Bronchial epithelial cell (primary cell): ENCODE results near the gene RTP4. TPM values are rescaled to one million over a fixed set of nuclear protein-coding genes. Genes with fewer than 3 reads are reported as not detected.

Experiments
- DNase-seq: peaks from one replicate; pipeline ENCODE4 v3.0.0-alpha.2; 2010; ENCODE audit warnings: low read depth
- FAIRE-seq: peaks from 2 replicates; lab custom pipeline; 2011; peaks lifted over from hg19 to GRCh38; lab: Jason Lieb, UNC
- H3K27me3 ChIP-seq: 2 replicates; pipeline ENCODE4 v1.5.1; 2011; ENCODE audit warnings: low read length; ENCODE audit not compliant: control insufficient read depth, insufficient read depth
- H3K36me3 ChIP-seq: 2 replicates; pipeline ENCODE4 v1.5.1; 2011; ENCODE audit warnings: low read length; ENCODE audit not compliant: control insufficient read depth, insufficient read depth
- H3K4me3 ChIP-seq: 2 replicates; pipeline ENCODE4 v1.5.1; 2011; ENCODE audit warnings: mild to moderate bottlenecking, low read depth, low read length, control low read depth
- total RNA-seq: library from RNA; depleted of rRNA; stranded (reverse); fragments of >200 nt; gene quantifications from 2 replicates; pipeline ENCODE4 v1.2.1, GENCODE V29; 2014
- TF ChIP-seq, protein P1 (sequence below): IDR thresholded peaks from 2 replicates; pipeline ENCODE4 v1.5.1; 2011; ENCODE audit warnings: mild to moderate bottlenecking, moderate library complexity, low read length, control low read depth, inconsistent platforms; ENCODE audit not compliant: insufficient read depth, severe bottlenecking

Gene RTP4
- total RNA-seq, 1 donor from 2014 or later, result under 0.01 TPM

DNA sequence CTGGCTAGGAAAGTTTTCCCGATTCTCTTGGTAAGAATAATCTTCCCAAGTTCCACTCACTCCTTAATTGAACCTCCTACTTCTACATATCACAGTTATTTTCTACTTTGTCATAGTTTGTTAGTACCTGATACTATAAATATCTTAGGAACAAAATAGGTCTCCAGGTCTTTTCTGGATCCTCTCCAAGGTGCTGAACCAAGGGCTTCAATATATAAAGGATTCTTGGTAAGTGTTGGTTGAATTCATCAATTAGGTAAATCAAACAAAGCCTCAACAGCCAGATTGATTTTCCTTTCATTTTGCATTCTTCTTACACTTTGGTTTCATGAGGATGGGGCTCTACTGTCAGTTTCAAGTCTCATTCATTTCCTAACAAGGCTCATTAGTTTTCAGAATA, 27.6 kb upstream of the RTP4 start:
- DNase-seq, result peak; percentile 3
- peaks cover 4% of the 10 kb centered on the region for H3K27me3 ChIP-seq
- TF ChIP-seq, protein P1, sequence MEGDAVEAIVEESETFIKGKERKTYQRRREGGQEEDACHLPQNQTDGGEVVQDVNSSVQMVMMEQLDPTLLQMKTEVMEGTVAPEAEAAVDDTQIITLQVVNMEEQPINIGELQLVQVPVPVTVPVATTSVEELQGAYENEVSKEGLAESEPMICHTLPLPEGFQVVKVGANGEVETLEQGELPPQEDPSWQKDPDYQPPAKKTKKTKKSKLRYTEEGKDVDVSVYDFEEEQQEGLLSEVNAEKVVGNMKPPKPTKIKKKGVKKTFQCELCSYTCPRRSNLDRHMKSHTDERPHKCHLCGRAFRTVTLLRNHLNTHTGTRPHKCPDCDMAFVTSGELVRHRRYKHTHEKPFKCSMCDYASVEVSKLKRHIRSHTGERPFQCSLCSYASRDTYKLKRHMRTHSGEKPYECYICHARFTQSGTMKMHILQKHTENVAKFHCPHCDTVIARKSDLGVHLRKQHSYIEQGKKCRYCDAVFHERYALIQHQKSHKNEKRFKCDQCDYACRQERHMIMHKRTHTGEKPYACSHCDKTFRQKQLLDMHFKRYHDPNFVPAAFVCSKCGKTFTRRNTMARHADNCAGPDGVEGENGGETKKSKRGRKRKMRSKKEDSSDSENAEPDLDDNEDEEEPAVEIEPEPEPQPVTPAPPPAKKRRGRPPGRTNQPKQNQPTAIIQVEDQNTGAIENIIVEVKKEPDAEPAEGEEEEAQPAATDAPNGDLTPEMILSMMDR, result no peak
- FAIRE-seq, result no peak
- H3K36me3 ChIP-seq, result no peaks in the 10 kb centered on the region
- no peak overlapping the region for H3K4me3 ChIP-seq

DNA sequence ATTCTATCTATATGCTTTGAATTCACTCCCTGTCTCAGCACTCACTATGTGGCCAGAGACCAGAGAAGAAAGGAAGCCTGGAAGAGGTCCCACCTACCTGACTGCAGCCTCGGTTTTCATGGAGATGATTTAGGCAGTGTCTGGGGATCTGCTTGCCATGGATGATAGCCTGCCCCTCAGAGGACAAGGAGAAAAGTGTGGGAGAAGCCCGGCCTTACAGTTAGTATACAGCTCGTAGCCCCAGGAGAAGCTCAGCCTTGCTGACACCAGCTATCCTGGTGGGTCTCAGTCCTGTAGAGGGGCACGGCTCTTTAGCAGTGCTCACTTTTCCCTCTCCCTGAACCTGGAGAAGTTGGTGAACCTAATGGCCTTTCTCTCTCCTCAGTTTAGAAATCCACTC, 25.9 kb upstream of the RTP4 start:
- Histone ChIP-seq H3K36me3 (no peaks in the 10 kb centered on the region), H3K4me3 (no peak overlapping the region), H3K27me3 (peaks cover 4% of the 10 kb centered on the region)
- DNase-seq, result no peak
- no peak for FAIRE-seq
- TF ChIP-seq, protein P1, result no peak

DNA sequence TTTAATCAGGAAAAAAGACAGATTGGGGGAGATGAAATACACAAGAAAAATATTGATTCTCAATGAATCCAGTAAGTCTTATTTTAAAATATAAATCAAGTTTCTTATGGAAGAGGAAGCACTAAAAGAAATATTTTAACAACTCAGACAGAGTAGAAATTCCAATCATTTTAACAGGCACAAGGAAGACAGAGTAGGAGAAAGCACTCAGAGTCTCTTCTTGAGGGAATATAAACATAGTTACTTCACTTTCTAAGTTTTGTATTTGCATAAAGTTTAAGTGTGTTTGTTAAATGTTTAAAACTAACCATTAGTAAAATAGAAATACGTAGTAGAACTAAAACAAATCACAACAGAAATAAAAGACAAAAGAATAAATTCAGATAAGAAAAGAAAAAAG, 24.5 kb upstream of the RTP4 start:
- no peak for DNase-seq
- TF ChIP-seq, protein P1, result no peak
- Histone ChIP-seq H3K36me3 (no peaks in the 10 kb centered on the region), H3K27me3 (peaks cover 4% of the 10 kb centered on the region), H3K4me3 (no peak overlapping the region)
- FAIRE-seq, result no peak

DNA sequence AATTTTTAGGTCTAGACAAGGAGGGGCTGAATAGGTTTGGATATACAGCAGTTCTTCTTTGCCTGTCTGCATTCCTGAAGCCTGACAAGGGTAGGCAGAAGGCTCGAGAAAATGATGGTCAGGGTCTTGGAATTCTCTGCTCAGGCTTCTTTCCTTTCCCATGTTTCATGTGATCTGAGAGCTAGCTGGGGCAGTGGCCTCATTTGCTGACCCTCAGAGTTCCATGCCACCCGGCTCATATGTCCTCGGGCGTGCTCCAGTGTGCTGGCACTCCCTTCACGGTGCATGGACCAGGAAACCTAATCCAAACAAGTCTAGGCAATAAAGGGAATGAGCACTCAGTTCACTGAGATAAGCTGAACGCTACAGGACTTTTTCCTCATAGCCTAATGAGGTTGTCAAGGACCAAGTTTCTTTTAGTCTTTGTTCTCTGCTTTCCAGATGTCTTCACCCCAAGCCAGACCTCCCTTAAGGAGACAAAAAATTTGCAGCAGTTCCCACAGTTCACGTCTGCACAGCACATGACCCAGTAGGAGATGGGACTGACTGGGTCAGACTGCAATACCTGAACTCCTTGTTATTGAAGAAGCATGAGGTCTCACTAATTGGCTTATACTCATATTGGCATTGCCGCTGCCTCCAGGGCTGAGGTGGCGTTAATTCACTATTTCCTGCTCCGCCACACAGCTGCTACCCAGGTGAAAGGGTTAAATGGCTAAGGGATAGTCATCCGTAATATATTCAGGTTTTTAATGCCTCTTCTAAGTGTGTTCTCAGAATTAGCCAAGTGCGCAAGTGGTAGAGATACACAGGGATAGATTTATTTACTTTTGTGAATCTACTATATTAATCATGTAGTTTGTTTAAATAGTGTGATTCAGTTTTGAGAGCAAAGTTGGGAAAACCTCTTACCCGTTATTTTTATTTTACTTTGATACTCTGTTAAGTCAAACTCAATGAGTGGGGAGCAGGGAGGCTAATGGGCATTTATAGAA, 15.3 kb upstream of the RTP4 start:
- H3K36me3 ChIP-seq, result no peaks in the 10 kb centered on the region
- TF ChIP-seq, protein P1, result no peak
- DNase-seq (peak; percentile 85), FAIRE-seq (no peak)
- no peak overlapping the region for H3K4me3 ChIP-seq
- no peaks in the 10 kb centered on the region for H3K27me3 ChIP-seq

DNA sequence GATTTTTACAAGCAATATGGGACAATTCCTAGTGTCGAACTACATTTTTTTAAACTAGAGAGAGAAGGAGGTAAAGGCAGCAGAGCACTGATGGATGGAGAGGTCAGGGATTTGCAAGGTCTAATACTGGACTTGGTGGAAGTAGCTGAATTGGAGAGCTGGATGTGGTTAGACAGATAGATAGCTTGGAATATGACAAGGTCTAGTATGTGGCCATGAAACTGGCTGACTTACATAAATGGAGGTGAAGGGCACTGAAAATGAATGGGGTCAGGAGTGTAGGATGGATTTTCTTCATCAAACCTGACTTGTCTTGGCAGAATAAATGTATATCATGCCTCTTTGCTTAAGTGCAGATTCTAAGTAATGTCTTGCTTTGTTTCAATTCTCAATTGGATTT, 10.1 kb upstream of the RTP4 start:
- Histone ChIP-seq H3K27me3 (peaks cover 3% of the 10 kb centered on the region), H3K36me3 (no peaks in the 10 kb centered on the region)

More for the DNA sequence above, 10.1 kb upstream of the RTP4 start:
- DNase-seq (no peak), FAIRE-seq (peak; percentile 64)
- TF ChIP-seq, protein P1, result no peak
- H3K4me3 ChIP-seq, result no peak overlapping the region
